GM06990 (cell line): Measurements from ENCODE around the gene RASL10B.

Experiments used
- DNase-seq: peaks from one replicate; pipeline ENCODE4 v3.0.0-alpha.2; 2011; ENCODE audit not compliant: insufficient read length; ENCODE audit errors: extremely low read depth
- H3K27me3 ChIP-seq: replicated peaks from 2 replicates; pipeline ENCODE4 v1.6.0; 2011; ENCODE audit warnings: low read length; ENCODE audit not compliant: control insufficient read depth, insufficient read depth
- H3K36me3 ChIP-seq: 2 replicates; pipeline ENCODE4 v1.5.1; 2011; ENCODE audit warnings: low read length; ENCODE audit not compliant: control insufficient read depth, insufficient read depth
- H3K4me3 ChIP-seq: replicated peaks from 2 replicates; pipeline ENCODE4 v1.5.1; 2011; ENCODE audit warnings: low read depth, mild to moderate bottlenecking, control low read depth, low read length
- CTCF ChIP-seq: IDR thresholded peaks from 2 replicates; pipeline ENCODE4 v1.5.1; 2011; ENCODE audit warnings: low read length, control low read depth, mild to moderate bottlenecking, inconsistent platforms; ENCODE audit not compliant: insufficient read depth, poor library complexity, severe bottlenecking

The RASL10B gene

DNA sequence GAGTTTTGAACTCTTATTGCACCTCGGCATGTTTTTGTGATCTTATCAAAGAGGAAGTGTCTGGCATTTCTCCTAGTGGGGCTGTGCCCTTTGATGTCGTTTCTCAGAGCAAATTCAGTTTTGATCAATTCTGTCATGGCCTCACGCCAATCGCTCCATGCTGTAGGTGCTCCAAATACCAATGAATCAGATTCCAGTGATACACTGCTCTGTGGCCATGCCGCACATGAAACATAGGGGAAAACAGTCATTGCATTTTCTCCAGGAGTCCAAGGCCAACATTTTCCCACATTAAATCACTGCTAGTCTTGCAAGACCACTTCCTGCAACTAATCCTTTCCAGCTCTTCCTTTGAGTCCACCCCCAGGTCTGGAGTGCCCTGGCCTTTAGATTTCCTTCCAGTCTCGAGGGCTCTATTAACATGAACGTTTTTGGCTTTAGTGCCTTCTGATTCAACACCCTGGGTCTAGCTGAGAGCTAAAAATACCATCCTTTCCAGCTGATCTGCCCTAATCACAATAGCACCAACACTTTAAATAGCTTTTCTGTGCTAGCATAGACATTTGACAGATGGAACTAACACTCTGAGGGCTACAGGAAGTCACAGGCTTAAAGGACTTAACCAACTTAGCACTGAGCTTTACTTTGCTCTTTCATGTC lies 18.2 kb upstream of the RASL10B start:
- no peak for DNase-seq
- H3K27me3 ChIP-seq, result no peaks in the 10 kb centered on the region
- H3K36me3 ChIP-seq, result peaks cover 2% of the 10 kb centered on the region
- TF ChIP-seq CTCF, result no peak
- H3K4me3 ChIP-seq, result no peak overlapping the region

GRCh38 chr17:35714988-35715387 lies 16.5 kb upstream of the RASL10B start:
- Histone ChIP-seq H3K36me3 (peaks cover 2% of the 10 kb centered on the region), H3K4me3 (no peak overlapping the region), H3K27me3 (no peaks in the 10 kb centered on the region)
- DNase-seq, result no peak
- TF ChIP-seq CTCF, result no peak

- DNase-seq, result no peak
- H3K4me3 ChIP-seq, result no peak overlapping the region
- peaks cover 2% of the 10 kb centered on the region for H3K36me3 ChIP-seq
- no peaks in the 10 kb centered on the region for H3K27me3 ChIP-seq
- TF ChIP-seq CTCF, result no peak
Measured at GRCh38 chr17:35715416-35715815, 16.0 kb upstream of the RASL10B start.

DNA sequence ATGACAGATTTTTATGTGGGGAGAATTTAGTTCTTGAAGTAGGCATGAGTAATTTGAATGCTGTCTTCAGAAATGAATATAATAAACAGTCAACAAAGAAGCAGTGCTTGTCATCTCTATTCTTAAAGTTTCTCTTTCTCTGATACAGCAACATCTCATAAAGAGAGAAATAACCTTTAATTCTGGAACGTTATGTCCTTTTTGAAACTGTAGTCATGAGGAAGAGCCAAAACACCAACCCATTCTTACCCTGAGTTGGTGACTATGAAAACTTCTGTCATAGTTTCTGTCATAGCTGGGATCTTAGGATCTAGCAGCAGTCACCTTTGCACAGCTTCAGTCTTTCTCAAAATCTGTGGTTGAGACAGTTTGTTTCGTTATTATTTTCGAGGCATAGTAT lies 15.3 kb upstream of the RASL10B start:
- Histone ChIP-seq H3K36me3 (peaks cover 2% of the 10 kb centered on the region), H3K27me3 (no peaks in the 10 kb centered on the region), H3K4me3 (no peak overlapping the region)
- TF ChIP-seq CTCF, result no peak
- no peak for DNase-seq

DNA sequence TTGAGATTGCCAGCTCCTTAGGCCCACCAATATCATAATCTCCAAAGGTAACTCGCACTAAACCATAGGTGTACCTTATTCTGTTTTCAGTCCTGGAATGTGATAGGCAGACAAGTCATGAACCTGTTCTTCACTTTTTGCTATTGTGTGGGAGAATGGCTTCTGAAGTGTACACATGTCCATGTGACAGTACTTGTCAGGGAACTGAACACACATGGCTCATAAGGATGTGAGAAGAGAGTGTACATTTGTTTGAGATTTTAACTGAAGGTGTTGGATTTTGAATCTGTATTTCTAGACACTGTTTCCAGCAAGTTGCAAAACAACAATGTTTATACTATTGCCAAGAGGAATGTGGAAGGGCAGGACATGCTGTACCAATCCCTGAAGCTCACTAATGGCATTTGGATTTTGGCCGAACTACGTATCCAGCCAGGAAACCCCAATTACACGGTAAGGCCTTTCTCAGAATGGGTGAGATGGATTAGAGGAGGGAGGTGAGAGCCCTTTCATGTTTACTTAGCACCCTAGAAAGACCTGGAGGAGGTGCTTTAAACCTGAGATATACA lies 14.5 kb upstream of the RASL10B start:
- DNase-seq, result no peak
- H3K27me3 ChIP-seq, result no peaks in the 10 kb centered on the region
- no peak overlapping the region for H3K4me3 ChIP-seq
- peaks cover 2% of the 10 kb centered on the region for H3K36me3 ChIP-seq
- TF ChIP-seq CTCF, result no peak
